Heart right ventricle (tissue), 16 donors: Measurements from ENCODE around the gene CNOT8. TPM values are rescaled to one million over a fixed set of nuclear protein-coding genes. Genes with fewer than 3 reads are reported as not detected.

Experiments used
- ATAC-seq, 8 donors: fragments of 200-7000 bp; cut with Tn5 transposase; one replicate each; pipeline ENCODE4 v1.9.1; 2020; ENCODE audit warnings: mild to moderate bottlenecking in 8 of 8, moderate library complexity in 8 of 8, moderate number of reproducible peaks in 1 of 8
- DNase-seq, 2 donors: peaks; one replicate each; pipeline ENCODE4 v3.0.0-alpha.2; 2020
- H3K27ac ChIP-seq, 10 donors: fragments of 200-600 bp; sonication (generic) in 2 of 10; one replicate each; pipeline versions ENCODE4 v1.5.0 to v1.8.0; 2020 to 2022; ENCODE audit warnings: mild to moderate bottlenecking in 3 of 10
- H3K27me3 ChIP-seq, 7 donors: fragments of 200-600 bp; one replicate each; pipeline ENCODE4 v1.8.0; 2021 to 2022; ENCODE audit warnings: mild to moderate bottlenecking in 2 of 7
- H3K36me3 ChIP-seq, 9 donors: fragments of 200-600 bp; sonication (generic) in 1 of 9; one replicate each; pipeline versions ENCODE4 v1.5.0 to v1.8.0; 2020 to 2022; ENCODE audit warnings: mild to moderate bottlenecking in 2 of 9
- H3K4me1 ChIP-seq, 9 donors: fragments of 200-600 bp; sonication (generic) in 1 of 9; one replicate each; pipeline versions ENCODE4 v1.5.0 to v1.8.0; 2020 to 2022; ENCODE audit warnings: mild to moderate bottlenecking in 4 of 9
- H3K4me3 ChIP-seq, 10 donors: fragments of 200-600 bp; sonication (generic) in 2 of 10; one replicate each; pipeline versions ENCODE4 v1.5.0 to v1.8.0; 2020 to 2022; ENCODE audit warnings: mild to moderate bottlenecking in 7 of 10, moderate library complexity in 2 of 10
- H3K9me3 ChIP-seq, 11 donors: fragments of 200-600 bp in 10 of 11; sonication (generic) in 2 of 11; one replicate each; pipeline versions ENCODE4 v1.5.0 to v1.8.0; 2013 to 2022; ENCODE audit warnings: mild to moderate bottlenecking in 2 of 11, control low read depth in 1 of 11, moderate library complexity in 1 of 11
- CTCF ChIP-seq, 9 donors: fragments of 200-600 bp; sonication (generic) in 2 of 9; IDR thresholded peaks; one replicate each; pipeline versions ENCODE4 v1.5.0 to v1.8.0; 2021 to 2022; ENCODE audit warnings: antibody characterized with exemption in 9 of 9, mild to moderate bottlenecking in 5 of 9, moderate library complexity in 1 of 9
- WGBS, 2 donors: extraction: QIAGEN DNeasy Blood & Tissue Kit; methylation state at CpG; one replicate each; pipeline ENCODE4 v1.1.7; 2013; ENCODE audit warnings: inconsistent platforms in 1 of 2; 5-methylcytosine and 5-hydroxymethylcytosine counted together
- intact Hi-C, 10 donors: fragments of 100-400 bp; cut with DNase I; formaldehyde crosslinking; loops; one replicate each; pipeline versions ENCODE4 v1.11.1 to v1.14.2; 2022
- polyA plus RNA-seq, 2 donors: library from polyadenylated mRNA; stranded (reverse); fragments of 200-250 nt; gene quantifications; one replicate each; pipeline ENCODE4 v1.2.3, GENCODE V29; 2013
- total RNA-seq, 10 donors: library from RNA; stranded (reverse); fragmentation: NEBNext Ultra II Directional in 3 of 10; extraction: Animal tissue kit (Norgen Biotek cat#: 25700) in 3 of 10; gene quantifications; one replicate each; pipeline versions ENCODE4 v1.2.1 to v1.2.4, GENCODE V29; 2021 to 2023
- donor health status: Arrhythmogenic right ventricular cardiomyopathy.
- donor health status: ischemic (EF 13 %, LVEDD 7.1; RV severe dilation, severe dysfunction).
- donor health status: healthy with polysubstance abuse.
- donor health status: DM: no; HTN: yes; CAD: no.
- donor health status: DM: no; HTN: no; CAD: no.
- donor health status: ischemic (EF 25% LVEDD 6.9; RV normal size, moderate dysfunction).
- donor health status: ischemic (EF 25% LVEDD 5.7; RV mildly dilated, moderate dysfunction).
- donor health status: healthy.
- donor health status: DM: yes; HTN: yes; CAD: no.
- donor health status: Ischemic cardiomyopathy.
- donor health status: ischemic (EF 35%, LVEDD 5.7; RV mildly dilated, moderate dysfunction).
- donor health status: nonischemic (EF 11% LVEDD 7.7; RV severe dilation, severe dysfunction).
- donor health status: DM: yes; HTN: yes; CAD: no.
- donor health status: PGD.
- donor health status: ischemic (EF 29% LVEDD 5.4; RV normal size, mild dysfunction).
- donor health status: nonischemic (EF 23%, LVEDD 6.1; RV moderate dilation, normal function).

The CNOT8 gene
- total and polyA plus RNA-seq, 12 donors: 20.9 to 29.8 (median 22.1) TPM

GRCh38 chr5:154844809-154845208 lies 13.6 kb upstream of the CNOT8 start:
- Histone ChIP-seq H3K27ac (peak overlapping the region in 2 of 10 donors; percentile 2 to 14), H3K4me1 (peaks cover 7 to 77% (median 37%) of the 10 kb centered on the region in 9 donors), H3K4me3 (peak overlapping the region in 1 of 10 donors; percentile 3), H3K9me3 (no peaks in the 10 kb centered on the region), H3K36me3 (peaks cover 0 to 50% (median 0%) of the 10 kb centered on the region in 9 donors), H3K27me3 (no peaks in the 10 kb centered on the region)
- peak in 1 of 8 donors; percentile 38 for ATAC-seq
- no peak for DNase-seq
- TF ChIP-seq CTCF (IDR thresholded peaks at IDR 0.05): no peak
- intact Hi-C loops: no loop called here
- WGBS, 2 donors: 62 to 68% methylated on average over 5 of the region's 5 CpGs

GRCh38 chr5:154849264-154849785 lies 9.1 kb upstream of the CNOT8 start:
- H3K36me3 ChIP-seq: peaks cover 0 to 16% (median 0%) of the 10 kb centered on the region in 9 donors
- DNase-seq (no peak), ATAC-seq (no peak)
- H3K9me3 ChIP-seq: no peaks in the 10 kb centered on the region
- no peaks in the 10 kb centered on the region for H3K27me3 ChIP-seq
- H3K27ac ChIP-seq: peak overlapping the region in 9 of 10 donors; percentile 77 to 95 (median 87)
- TF ChIP-seq CTCF (IDR thresholded peaks at IDR 0.05): no peak
- 45 to 56% methylated on average over 6 of the region's 6 CpGs for WGBS, 2 donors
- peaks cover 7 to 66% (median 38%) of the 10 kb centered on the region in 9 donors for H3K4me1 ChIP-seq
- intact Hi-C loops: no loop called here
- peak overlapping the region in 9 of 10 donors; percentile 45 to 74 (median 66) for H3K4me3 ChIP-seq

- Histone ChIP-seq H3K36me3 (peaks cover 0 to 16% (median 0%) of the 10 kb centered on the region in 9 donors), H3K27me3 (no peaks in the 10 kb centered on the region), H3K9me3 (no peaks in the 10 kb centered on the region), H3K4me1 (peaks cover 4 to 62% (median 34%) of the 10 kb centered on the region in 9 donors), H3K27ac (peak overlapping the region; percentile 71 to 95 (median 86)), H3K4me3 (peak overlapping the region; percentile 45 to 74 (median 65))
- no peak for DNase-seq
- 8 to 15% methylated on average over 2 of the region's 2 CpGs for WGBS, 2 donors
- TF ChIP-seq CTCF (IDR thresholded peaks at IDR 0.05): peak in 1 of 9 donors; percentile 27
- intact Hi-C loops: loop anchor here in 1 of 10 donors (10.0 kb wide), 1 partner anchor 375 kb away; the partner anchor contains the start of gene HAND1
- peak; percentile 26 to 63 (median 48) for ATAC-seq
Observed at GRCh38 chr5:154849791-154850201, 8.6 kb upstream of the CNOT8 start.

- Histone ChIP-seq H3K4me3 (peak within 1 kb of the TSS; percentile 45 to 74 (median 65)), H3K27me3 (no peaks in the 10 kb centered on the region), H3K36me3 (peaks cover 0 to 12% (median 0%) of the 10 kb centered on the region in 9 donors), H3K4me1 (peaks cover 0 to 55% (median 28%) of the 10 kb centered on the region in 9 donors), H3K27ac (peak within 1 kb of the TSS; percentile 71 to 95 (median 86)), H3K9me3 (no peaks in the 10 kb centered on the region)
- intact Hi-C loops: loop anchor here in 1 of 10 donors (10.0 kb wide), 1 partner anchor 376 kb away; the partner anchor contains the start of gene HAND1
- 1 to 2% methylated on average over 11 of the region's 11 CpGs for WGBS, 2 donors
- ATAC-seq (peak; percentile 93 to 99 (median 98)), DNase-seq (peak; percentile 69 to 87)
- no peak for TF ChIP-seq CTCF (IDR thresholded peaks at IDR 0.05)
Observed at GRCh38 chr5:154850255-154851062, 8.0 kb upstream of the CNOT8 start, which contains the start of gene FAXDC2. FAXDC2 (minus strand) TSS chr5:154850603; CDS start chr5:154838178, 12,425 bp downstream.
